Measurements from ENCODE around the gene RYR1.
"Not testable (repeated sequence)": the region's sequence is repeated elsewhere in the genome, so short reads cannot be mapped to it uniquely, and the experiment has no call there.

The RYR1 gene

DNA sequence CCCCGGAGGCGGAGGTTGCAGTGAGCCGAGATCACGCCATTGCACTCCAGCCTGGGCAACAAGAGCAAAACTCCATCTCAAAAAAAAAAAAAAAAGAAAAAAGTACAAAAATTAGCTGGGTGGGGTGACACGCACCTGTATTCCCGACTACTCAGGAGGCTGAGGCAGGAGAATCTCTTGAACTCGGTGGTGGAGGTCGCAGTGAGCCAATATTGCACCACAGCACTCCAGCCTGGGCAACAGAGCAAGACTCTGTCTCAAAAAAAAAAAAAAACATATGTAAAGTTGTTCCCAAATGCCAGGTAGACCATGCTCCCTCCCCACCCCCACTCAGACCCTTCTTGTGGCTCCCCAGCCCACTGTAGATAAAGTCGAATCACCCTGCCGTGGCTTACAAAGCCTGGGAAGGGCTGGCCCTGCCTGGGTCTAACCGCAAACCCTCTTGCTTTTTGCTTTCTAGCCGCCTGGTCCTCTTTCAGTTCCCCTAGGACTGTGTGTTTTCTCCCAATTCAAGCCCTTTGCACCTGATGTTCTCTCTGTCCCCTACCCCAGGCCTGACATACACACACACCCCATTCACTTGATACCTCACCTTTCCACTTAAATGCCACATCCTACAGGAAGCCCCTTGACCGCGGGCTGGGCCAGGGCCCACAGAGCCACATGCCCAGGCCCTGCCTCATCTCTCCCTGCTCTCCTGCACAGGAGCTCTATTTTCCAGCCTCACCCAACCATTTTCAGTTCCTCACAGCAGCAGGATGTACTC is 149.9 kb downstream of the RYR1 start:
- H3K27ac ChIP-seq: no peak overlapping the region
- DNase-seq (ENCODE audit: low read depth, low spot score): no peak

DNA sequence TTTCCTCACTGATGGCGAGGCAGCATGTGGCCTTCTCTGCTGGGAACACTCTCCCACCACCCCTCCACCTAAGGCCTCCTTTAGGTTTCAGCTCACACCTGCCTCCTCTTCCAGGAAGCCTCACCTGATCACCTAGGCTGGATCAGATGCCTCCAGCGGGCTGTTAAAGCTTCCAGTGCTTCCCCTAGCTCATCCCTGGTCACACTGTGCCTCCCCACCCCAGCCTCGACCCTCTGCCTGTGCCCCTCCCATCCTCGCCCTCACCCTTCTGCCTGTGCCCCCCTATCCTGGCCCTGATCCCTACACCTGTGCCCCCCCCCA is 150.5 kb downstream of the RYR1 start:
- no peak for DNase-seq (ENCODE audit: low read depth, low spot score)
- H3K27ac ChIP-seq: no peak overlapping the region

DNA sequence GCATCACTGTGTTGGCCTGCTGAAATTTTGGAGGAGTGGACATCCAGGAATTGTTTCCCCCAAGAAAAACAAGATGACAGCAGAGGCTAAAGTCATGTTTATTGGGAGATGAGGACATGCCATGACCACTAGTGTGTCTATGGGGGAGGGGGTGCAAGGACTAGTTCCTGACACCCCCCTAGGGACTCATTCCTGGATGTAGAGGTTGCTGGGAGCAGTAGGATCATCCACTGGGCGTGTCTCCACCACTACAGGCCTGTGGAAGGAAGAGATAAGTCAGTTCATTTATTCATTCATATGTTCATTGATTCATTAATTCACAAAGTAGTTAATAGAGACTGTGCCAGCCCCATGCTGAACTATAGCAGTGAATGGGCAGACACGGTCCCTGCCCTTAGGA is 154.1 kb downstream of the RYR1 start:
- no peak overlapping the region for H3K27ac ChIP-seq
- DNase-seq (ENCODE audit: low read depth, low spot score): no peak

DNA sequence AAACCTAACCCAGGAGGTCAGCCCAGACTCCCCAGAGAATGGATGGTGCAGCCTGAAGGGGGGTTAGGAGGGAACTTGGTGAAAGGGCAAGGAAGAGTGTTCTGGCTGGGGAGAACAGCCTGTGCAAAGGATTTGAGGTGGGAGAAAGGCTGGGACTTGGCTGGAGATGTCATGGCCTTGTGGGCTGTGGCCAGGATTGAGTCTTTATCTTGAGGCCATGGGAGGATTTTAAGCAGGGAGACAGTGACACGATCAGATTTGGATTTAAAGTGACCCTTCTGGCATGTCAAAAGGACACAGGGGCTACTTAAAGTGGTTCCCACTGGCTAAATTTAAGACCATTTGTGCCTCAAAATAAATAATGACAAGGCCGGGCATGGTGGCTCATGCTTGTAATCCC is 154.6 kb downstream of the RYR1 start:
- no peak for DNase-seq (ENCODE audit: low read depth, low spot score)

DNA sequence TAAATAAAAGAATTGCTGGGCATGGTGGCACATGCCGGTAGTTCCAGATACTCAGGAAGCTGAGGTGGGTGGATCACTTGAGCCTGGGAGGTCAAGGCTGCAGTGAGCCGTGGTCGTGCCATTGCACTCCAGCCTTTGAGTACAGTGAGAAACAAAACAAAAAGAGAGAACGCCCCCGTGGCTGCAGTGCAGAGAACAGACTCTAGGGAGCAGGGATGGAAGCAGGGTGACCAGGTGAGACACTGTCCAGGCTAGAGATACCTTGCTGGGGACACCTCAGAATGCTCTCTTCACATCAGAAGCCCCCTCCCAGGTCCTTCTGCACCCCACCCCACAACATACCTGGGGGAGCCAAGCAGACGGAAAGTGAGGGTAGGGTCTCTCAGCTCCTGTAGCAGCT is 159.4 kb downstream of the RYR1 start:
- H3K27ac ChIP-seq: no peak overlapping the region
- DNase-seq (ENCODE audit: low read depth, low spot score): no peak

More for the DNA sequence above, 154.6 kb downstream of the RYR1 start:
- no peak overlapping the region for H3K27ac ChIP-seq

DNA sequence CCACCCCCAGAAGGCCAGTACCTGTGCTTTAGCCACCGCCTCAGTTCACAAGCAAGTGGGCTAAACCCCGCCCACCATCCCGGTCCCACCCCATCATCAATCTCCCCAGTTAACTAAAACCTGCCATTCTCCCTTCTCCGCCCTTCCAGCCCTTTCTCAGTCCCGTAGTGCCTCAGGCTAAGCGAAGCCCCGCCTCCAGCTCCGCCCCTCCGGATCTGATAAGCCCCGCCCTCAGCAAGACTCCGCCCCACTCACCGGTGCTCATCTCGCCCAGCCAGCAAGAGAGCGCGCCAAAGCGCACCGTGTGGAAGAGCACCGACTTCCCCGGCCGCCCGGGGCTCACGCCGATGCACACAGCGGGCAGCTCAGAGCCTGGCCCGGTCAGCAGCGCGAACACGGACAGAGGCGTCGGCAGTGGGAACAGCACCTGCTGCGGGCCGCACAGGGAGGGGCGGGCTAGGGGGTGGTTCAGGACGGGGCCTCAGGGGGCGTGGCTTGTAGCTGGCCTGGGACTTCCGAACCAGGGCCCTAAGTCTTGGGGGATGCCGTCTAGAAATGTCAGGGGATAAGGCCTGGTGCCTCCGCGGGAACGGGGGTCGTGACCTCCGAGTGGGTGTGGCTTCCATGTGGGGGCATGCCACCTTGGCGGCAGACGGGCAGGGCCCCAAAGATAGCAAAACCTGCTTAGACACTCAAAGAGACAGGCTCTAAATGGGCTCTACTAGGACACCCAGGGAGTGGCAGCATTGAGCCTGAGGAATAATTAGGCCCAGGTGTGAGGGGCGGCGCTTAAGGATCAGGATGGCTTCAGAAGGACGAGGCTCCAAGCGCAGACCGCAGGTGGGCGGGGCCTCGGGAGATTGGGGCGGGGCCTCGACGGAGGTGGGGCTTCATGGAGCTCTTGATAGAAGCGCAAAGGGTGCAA is 162.8 kb downstream of the RYR1 start:
- no peak overlapping the region for H3K27ac ChIP-seq
- DNase-seq (ENCODE audit: low read depth, low spot score): no peak

DNA sequence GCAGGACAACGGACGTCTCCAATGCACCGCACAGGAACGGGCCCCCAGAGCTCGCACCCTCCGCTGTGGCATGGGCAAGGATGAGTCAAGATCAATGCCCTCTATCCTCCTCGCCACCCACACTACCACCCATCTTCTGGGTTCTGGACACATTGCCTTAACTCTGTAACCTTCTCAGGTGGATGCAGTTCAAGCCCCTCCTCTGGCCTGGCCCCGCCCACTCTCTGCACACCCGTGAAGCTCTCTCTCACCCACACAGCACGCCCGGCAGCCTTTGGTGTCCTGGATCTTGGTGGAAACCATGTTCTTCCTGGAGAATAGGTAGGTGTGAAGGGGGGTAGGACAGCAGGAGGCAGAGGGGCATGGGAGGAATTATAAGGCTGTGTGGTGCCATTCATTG is 163.6 kb downstream of the RYR1 start:
- no peak for DNase-seq (ENCODE audit: low read depth, low spot score)
- H3K27ac ChIP-seq: no peak overlapping the region

DNA sequence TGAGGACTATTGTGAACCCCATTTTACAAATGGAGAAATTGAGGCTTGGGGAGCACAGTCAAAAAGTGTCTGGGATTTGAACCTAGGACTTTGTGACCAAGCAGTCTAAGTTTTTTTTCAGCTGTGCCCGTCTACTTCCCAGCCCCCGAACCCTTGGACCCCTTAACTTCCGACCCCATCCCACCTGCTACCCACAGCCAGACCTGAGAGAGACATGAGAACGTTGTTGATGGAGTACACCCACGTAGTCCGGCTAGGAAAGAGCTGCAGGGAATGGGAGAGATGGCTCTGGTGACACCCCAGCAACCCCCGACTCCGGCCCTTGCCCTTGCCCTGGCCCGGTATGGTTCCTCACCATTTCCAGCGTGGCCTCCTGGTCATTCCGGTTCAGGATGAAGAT is 166.2 kb downstream of the RYR1 start:
- no peak overlapping the region for H3K27ac ChIP-seq
- DNase-seq (ENCODE audit: low read depth, low spot score): no peak

DNA sequence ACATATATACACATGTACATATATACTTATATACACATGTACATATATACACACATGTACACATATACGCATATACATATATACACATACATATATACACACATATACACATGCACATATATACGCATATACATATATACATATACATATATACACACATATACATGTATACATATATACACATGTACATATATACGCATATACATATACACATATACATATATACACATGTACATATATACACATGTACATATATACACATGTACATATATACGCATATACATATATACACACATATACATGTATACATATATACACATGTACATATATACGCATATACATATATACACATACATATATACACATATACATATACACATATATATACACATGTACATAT is 169.4 kb downstream of the RYR1 start:
- not testable (repeated sequence) for H3K27ac ChIP-seq

DNA sequence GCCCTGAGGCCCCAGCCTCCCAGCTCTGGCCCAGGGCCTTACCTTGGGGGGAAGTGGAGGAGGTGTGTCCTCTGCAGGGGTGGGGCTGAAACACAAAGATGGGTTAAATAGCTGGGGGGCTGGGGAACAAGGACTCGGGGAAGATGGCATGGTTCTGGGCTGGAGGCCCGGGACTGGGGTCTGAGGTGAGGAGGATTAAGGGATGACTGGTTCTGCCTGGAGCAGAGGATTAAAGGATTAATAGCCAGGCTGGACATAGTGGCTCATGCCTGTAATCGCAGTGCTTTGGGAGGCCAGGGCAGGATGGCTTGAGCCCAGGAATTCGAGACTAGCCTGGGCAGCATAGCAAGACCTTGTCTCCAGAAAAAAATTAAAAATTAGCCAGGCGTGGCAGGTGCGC is 172.6 kb downstream of the RYR1 start:
- no peak for DNase-seq (ENCODE audit: low read depth, low spot score)
- no peak overlapping the region for H3K27ac ChIP-seq

More for the DNA sequence above, 169.4 kb downstream of the RYR1 start:
- DNase-seq (ENCODE audit: low read depth, low spot score): not testable (repeated sequence)

DNA sequence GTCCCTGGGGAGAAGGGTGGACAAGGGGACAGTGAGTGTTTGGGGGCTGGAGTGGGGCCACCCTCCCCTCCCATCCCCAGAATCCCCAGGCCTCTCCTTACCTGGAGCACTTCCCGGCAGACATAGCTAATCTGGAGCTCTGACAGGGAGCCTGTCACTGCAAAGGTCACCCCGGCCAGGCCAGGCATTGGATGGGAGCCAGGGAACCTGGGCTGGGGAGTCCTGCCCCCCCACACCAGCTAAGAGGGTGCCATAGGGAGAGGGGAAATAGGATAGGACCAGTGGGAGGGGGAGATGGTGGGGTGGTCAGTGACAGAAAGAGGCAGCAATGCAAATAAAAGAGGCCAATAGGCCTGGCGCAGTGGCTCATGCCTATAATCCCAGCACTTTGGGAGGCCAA is 180.8 kb downstream of the RYR1 start:
- H3K27ac ChIP-seq: no peak overlapping the region
- no peak for DNase-seq (ENCODE audit: low read depth, low spot score)

DNA sequence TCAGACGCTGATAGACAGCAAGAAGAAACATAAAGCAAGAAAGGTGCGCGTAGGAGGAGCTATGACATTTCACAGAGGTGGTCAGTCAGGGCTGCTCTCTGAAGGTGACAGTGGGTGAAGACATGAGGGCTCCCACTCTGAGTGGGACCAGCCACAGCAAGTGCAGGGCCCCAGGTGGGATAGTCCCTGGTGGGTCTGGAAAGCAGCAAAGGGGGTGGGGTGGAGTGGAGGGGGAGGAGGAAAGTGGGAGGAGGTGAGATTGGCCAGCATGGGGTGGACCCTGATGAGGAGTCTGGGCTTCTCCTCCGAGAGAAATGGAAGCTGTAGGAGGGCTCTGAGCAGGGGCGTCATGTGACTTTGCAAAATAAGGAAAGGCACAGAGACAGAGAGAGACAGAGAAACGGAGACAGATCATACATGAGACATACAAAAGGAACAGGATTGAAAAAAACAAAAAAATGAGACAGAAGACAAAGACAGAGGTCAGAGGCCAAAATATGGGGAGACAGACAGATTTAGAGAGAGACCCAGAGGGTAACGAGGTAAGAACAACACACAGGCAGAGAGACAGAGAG is 181.6 kb downstream of the RYR1 start:
- no peak overlapping the region for H3K27ac ChIP-seq
- DNase-seq (ENCODE audit: low read depth, low spot score): no peak

DNA sequence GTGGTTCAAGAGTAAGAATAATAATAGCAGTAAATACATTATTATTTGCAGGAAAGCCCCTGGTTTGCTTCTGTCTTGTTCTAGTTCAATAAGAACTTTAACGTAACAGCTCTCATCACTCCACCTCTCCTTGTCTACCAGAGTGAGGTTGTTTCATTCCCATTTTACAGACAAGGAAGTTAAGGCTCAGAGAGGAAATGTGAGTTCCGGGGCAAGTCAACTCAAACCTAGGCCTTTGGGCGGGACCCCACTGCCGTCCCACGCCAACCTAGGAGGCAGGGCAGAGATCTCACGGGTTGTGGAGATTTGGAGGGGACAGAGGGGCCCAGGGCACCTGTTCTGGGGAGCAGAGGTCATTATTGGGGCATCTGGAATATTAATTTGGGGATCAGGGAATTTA is 182.8 kb downstream of the RYR1 start:
- no peak overlapping the region for H3K27ac ChIP-seq
- no peak for DNase-seq (ENCODE audit: low read depth, low spot score)

DNA sequence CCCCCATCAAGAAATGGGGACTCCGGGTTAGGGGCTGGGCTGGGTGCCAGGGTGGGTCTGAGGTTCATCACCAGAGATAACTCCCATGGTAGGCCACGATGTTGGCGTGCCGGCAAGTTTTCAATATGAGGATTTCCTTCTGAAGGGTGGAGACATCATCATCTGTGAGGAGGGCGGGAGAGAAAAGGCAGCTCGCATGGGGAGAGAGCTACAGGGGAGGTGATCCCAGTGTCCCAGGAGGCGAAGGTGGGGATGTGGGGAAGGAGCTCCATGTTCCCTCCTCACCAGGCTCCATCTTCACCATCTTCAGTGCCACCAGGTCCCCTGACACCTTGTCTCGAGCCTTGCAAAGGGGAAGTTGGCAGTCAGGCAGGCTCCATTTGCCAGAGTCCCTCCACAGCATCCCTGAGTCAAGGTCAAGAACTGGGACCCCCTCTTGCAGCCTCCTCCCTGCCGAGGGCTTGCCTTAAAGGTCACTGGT is 183.8 kb downstream of the RYR1 start:
- DNase-seq (ENCODE audit: low read depth, low spot score): no peak
- H3K27ac ChIP-seq: no peak overlapping the region

DNA sequence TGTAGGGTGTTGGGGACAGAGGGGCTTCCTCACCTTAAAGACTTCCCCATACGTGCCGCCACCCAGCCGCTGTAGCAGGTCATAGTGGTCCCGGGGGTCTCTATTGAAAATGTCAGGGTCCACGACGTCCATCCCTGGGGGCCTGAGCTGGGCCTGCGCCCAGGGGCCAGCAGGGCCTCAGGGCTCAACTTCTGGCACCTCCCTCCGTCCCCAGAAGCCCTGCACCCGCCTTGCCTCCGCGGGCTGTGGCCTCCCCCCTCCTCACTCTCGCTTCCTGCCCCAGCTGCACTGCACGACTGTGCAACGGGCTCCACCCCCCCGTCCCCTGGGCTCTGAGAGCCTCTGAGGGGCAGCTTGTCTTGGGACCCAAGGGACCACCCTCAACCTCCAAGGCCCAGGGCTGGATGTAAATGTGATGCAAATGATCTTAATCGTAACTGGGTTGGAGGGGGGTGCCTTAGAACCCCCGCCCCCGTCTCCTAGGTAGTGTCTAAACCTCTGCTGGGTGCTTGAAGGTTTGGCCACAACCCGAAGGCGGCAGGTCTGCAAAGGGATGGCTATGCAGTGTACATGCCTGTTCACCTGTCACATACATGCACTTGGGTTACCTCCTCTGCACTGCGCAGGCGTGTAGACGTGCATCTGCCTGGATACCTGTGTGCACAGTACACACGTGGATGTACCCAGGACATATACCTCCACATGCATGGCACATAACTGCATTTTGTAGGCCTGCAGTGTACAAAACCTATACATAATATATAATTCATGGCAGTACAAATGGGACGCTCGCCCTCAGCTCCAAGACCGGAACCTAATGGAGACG is 184.5 kb downstream of the RYR1 start, which contains the start of gene MAP4K1:
TSS of gene MAP4K1 (minus strand) at position 190 of the 826 bp plus-strand sequence. CDS start at position 132, 58 bp downstream.
- DNase-seq (ENCODE audit: low read depth, low spot score): no peak

DNA sequence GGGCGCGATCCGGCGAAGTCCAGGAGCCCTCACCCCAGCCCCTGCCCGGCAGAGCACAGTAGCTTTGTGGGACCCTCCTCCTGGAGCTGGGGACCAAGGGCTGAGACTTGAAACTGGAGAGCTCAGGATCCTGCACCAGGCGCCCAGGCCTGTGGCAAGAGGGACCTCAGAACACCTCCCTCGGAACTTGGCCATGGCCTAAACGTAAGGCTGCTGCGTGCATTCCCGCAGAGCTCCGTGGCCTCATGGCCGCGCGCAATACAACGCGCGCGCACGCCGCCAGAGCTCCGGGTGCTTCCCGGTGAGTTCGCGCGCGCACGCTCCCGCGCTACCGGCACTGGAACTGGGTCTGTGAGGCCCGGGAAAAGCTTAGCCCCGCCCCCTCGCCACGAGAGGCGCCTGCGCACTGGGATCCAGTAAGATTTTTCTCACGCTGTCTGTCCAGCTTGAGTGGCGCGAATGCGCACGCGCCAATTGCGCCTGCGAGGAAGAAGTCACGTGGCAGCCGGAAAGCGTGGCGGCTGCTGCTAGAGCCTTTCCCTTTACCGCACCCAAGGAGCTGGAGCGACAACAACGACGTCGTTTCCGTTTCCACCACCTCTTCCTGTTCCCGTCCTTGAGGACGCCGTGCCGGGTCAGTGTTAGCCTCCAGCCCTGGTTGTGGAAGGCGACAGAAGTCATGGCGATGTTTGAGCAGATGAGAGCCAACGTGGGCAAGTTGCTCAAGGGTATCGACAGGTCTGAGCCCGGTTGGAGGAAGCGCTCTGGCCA is 185.3 kb downstream of the RYR1 start, which contains the start of gene EIF3K:
TSS of gene EIF3K (plus strand) at position 599 of the 771 bp plus-strand sequence. CDS start at position 680, 81 bp downstream.
- H3K27ac ChIP-seq: peak within 1 kb of the TSS; percentile 65
- DNase-seq (ENCODE audit: low read depth, low spot score): peak; percentile 88

More for the DNA sequence above, 184.5 kb downstream of the RYR1 start, which contains the start of gene MAP4K1:
- peak within 1 kb of the TSS; percentile 65 for H3K27ac ChIP-seq

DNA sequence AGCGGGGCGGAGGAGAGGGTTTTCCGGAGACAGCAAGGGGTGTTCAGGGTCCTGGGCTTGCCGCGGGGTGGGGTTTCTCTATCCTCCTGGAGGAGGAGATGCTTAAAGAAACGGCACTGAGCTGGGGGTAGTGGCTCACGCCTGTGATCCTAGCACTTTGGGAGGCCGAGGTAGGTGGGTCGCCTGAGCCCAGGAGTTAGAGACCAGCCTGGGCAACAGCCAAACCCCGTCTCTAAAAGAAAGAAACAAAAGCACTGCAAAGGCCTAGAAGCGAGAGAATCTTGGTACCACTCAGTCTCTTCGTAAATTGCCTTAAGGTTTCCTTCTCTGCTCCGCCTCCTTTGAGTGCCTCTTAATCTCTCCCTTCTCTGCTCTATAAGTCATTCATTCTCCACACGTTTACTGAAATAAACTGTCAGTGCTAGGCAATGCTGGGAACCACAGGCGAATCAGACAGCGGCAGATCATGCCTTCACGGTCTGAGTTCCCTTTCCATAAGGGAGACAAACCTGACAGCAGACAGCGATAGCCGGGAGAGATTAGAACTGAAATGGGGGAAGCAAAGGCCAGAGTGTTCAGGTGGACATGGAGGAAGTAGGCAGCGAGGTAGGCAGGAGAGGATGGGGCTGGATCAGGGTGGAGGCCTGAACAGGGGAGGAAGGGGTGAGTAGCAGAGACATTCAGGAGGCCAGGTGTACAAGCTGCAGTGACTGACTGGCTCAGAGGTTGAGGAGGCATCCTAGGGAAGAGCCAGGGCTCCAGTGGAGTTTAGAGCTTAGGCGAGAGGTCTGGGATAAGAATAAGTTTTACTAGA is 186.1 kb downstream of the RYR1 start:
- H3K27ac ChIP-seq: peak overlapping the region; percentile 65
- no peak for DNase-seq (ENCODE audit: low read depth, low spot score)

DNA sequence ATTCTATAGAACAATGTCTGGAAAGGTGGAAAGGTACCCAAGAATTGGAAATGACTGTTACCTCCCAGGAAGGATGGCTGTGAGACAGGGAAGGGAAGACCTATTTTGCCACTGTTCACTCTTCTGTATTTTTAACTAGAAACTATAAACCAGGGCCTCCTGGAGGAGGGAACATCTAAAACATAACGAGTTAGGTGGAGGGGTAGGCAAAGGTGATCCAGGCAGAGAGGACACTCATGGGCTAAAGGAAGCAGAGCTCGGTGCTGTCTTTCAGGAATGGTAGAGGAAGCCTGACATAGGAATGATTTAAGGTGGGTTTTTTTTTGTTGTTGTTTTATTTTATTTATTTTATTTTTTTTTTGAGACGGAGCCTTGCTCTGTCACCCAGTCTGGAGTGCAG is 191.3 kb downstream of the RYR1 start:
- H3K27ac ChIP-seq: no peak overlapping the region
- DNase-seq (ENCODE audit: low read depth, low spot score): no peak
